Heart right ventricle (tissue), 16 donors: ENCODE measurements around the gene TXNDC11. TPM values are rescaled to one million over a fixed set of nuclear protein-coding genes. Genes with fewer than 3 reads are reported as not detected.

Experiments
- ATAC-seq, 8 donors: fragments of 200-7000 bp; cut with Tn5 transposase; one replicate each; pipeline ENCODE4 v1.9.1; 2020; ENCODE audit warnings: mild to moderate bottlenecking in 8 of 8, moderate library complexity in 8 of 8, moderate number of reproducible peaks in 1 of 8
- DNase-seq, 2 donors: peaks; one replicate each; pipeline ENCODE4 v3.0.0-alpha.2; 2020
- H3K27ac ChIP-seq, 10 donors: fragments of 200-600 bp; sonication (generic) in 2 of 10; one replicate each; pipeline versions ENCODE4 v1.5.0 to v1.8.0; 2020 to 2022; ENCODE audit warnings: mild to moderate bottlenecking in 3 of 10
- H3K27me3 ChIP-seq, 7 donors: fragments of 200-600 bp; one replicate each; pipeline ENCODE4 v1.8.0; 2021 to 2022; ENCODE audit warnings: mild to moderate bottlenecking in 2 of 7
- H3K36me3 ChIP-seq, 9 donors: fragments of 200-600 bp; sonication (generic) in 1 of 9; one replicate each; pipeline versions ENCODE4 v1.5.0 to v1.8.0; 2020 to 2022; ENCODE audit warnings: mild to moderate bottlenecking in 2 of 9
- H3K4me1 ChIP-seq, 9 donors: fragments of 200-600 bp; sonication (generic) in 1 of 9; one replicate each; pipeline versions ENCODE4 v1.5.0 to v1.8.0; 2020 to 2022; ENCODE audit warnings: mild to moderate bottlenecking in 4 of 9
- H3K4me3 ChIP-seq, 10 donors: fragments of 200-600 bp; sonication (generic) in 2 of 10; one replicate each; pipeline versions ENCODE4 v1.5.0 to v1.8.0; 2020 to 2022; ENCODE audit warnings: mild to moderate bottlenecking in 7 of 10, moderate library complexity in 2 of 10
- H3K9me3 ChIP-seq, 11 donors: fragments of 200-600 bp in 10 of 11; sonication (generic) in 2 of 11; one replicate each; pipeline versions ENCODE4 v1.5.0 to v1.8.0; 2013 to 2022; ENCODE audit warnings: mild to moderate bottlenecking in 2 of 11, control low read depth in 1 of 11, moderate library complexity in 1 of 11
- WGBS, 2 donors: extraction: QIAGEN DNeasy Blood & Tissue Kit; methylation state at CpG; one replicate each; pipeline ENCODE4 v1.1.7; 2013; ENCODE audit warnings: inconsistent platforms in 1 of 2; 5-methylcytosine and 5-hydroxymethylcytosine counted together
- intact Hi-C, 10 donors: fragments of 100-400 bp; cut with DNase I; formaldehyde crosslinking; loops; one replicate each; pipeline versions ENCODE4 v1.11.1 to v1.14.2; 2022
- polyA plus RNA-seq, 2 donors: library from polyadenylated mRNA; stranded (reverse); fragments of 200-250 nt; gene quantifications; one replicate each; pipeline ENCODE4 v1.2.3, GENCODE V29; 2013
- total RNA-seq, 10 donors: library from RNA; stranded (reverse); fragmentation: NEBNext Ultra II Directional in 3 of 10; extraction: Animal tissue kit (Norgen Biotek cat#: 25700) in 3 of 10; gene quantifications; one replicate each; pipeline versions ENCODE4 v1.2.1 to v1.2.4, GENCODE V29; 2021 to 2023
- TF ChIP-seq, protein P1 (sequence below), 9 donors: fragments of 200-600 bp; sonication (generic) in 2 of 9; IDR thresholded peaks; one replicate each; pipeline versions ENCODE4 v1.5.0 to v1.8.0; 2021 to 2022; ENCODE audit warnings: antibody characterized with exemption in 9 of 9, mild to moderate bottlenecking in 5 of 9, moderate library complexity in 1 of 9
- donor health status: Arrhythmogenic right ventricular cardiomyopathy.
- donor health status: ischemic (EF 13 %, LVEDD 7.1; RV severe dilation, severe dysfunction).
- donor health status: healthy with polysubstance abuse.
- donor health status: DM: no; HTN: yes; CAD: no.
- donor health status: DM: no; HTN: no; CAD: no.
- donor health status: ischemic (EF 25% LVEDD 6.9; RV normal size, moderate dysfunction).
- donor health status: ischemic (EF 25% LVEDD 5.7; RV mildly dilated, moderate dysfunction).
- donor health status: healthy.
- donor health status: DM: yes; HTN: yes; CAD: no.
- donor health status: Ischemic cardiomyopathy.
- donor health status: ischemic (EF 35%, LVEDD 5.7; RV mildly dilated, moderate dysfunction).
- donor health status: nonischemic (EF 11% LVEDD 7.7; RV severe dilation, severe dysfunction).
- donor health status: DM: yes; HTN: yes; CAD: no.
- donor health status: PGD.
- donor health status: ischemic (EF 29% LVEDD 5.4; RV normal size, mild dysfunction).
- donor health status: nonischemic (EF 23%, LVEDD 6.1; RV moderate dilation, normal function).

TXNDC11 gene
- total and polyA plus RNA-seq, 12 donors: 16.8 to 46.7 (median 25.1) TPM

DNA sequence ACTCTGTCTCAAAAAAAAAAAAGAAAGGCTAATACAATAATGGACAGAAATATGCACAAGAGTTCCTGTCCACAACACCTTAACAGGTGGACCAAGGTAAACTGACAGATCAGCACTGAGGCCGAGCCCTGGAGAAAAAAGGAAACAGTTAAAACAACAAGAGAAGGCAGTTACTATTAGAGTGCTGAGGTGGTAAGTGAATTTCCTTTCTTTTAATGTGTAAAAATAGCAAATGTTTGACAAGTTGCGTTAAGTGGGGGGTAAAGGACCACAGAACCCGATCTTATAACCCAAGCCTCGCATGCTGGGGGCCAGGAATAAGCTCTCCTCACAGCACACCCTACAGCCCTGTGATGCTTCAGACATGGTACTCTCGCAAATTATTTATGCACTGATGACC lies 24.8 kb downstream of the TXNDC11 start:
- Histone ChIP-seq H3K27ac (no peak overlapping the region), H3K9me3 (no peaks in the 10 kb centered on the region), H3K27me3 (no peaks in the 10 kb centered on the region), H3K4me1 (peaks cover 0 to 22% (median 0%) of the 10 kb centered on the region in 9 donors), H3K4me3 (no peak overlapping the region), H3K36me3 (peaks cover 0 to 98% (median 23%) of the 10 kb centered on the region in 9 donors)
- ATAC-seq: no peak
- TF ChIP-seq, protein P1, sequence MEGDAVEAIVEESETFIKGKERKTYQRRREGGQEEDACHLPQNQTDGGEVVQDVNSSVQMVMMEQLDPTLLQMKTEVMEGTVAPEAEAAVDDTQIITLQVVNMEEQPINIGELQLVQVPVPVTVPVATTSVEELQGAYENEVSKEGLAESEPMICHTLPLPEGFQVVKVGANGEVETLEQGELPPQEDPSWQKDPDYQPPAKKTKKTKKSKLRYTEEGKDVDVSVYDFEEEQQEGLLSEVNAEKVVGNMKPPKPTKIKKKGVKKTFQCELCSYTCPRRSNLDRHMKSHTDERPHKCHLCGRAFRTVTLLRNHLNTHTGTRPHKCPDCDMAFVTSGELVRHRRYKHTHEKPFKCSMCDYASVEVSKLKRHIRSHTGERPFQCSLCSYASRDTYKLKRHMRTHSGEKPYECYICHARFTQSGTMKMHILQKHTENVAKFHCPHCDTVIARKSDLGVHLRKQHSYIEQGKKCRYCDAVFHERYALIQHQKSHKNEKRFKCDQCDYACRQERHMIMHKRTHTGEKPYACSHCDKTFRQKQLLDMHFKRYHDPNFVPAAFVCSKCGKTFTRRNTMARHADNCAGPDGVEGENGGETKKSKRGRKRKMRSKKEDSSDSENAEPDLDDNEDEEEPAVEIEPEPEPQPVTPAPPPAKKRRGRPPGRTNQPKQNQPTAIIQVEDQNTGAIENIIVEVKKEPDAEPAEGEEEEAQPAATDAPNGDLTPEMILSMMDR (IDR thresholded peaks at IDR 0.05): no peak
- WGBS, 2 donors: 69 to 83% methylated on average over 5 of the region's 5 CpGs
- DNase-seq: no peak
- intact Hi-C loops: loop anchor here in 8 of 10 donors (5.0 to 10.0 kb wide), 7 partner anchors 53 to 753 kb away; partner anchors contain the start of gene SNN (in 1 of the 8)

DNA sequence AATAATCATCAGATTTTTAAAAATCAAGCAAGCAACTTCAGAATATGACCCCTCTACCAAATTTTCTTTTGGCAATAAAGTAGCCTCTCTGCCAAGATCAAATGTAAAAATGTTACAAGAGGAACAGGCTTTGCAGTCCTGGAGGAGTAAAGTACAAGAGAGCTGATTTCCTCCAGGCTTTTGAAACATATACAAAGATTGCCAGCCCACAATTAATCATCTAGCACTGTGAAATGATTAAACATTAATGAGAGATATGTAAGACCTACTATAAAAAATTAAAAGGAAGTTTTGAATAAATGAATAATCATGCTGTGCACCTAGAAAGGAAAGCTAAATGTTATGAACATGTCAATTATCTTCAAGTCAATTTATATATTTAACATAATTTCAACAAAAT lies 26.3 kb downstream of the TXNDC11 start:
- H3K9me3 ChIP-seq: no peaks in the 10 kb centered on the region
- intact Hi-C loops: loop anchor here in 8 of 10 donors (5.0 to 10.0 kb wide), 7 partner anchors 52 to 752 kb away; partner anchors contain the start of gene SNN (in 1 of the 8)
- no peaks in the 10 kb centered on the region for H3K27me3 ChIP-seq
- ATAC-seq (no peak), DNase-seq (no peak)
- H3K36me3 ChIP-seq: peaks cover 0 to 95% (median 22%) of the 10 kb centered on the region in 9 donors
- peaks cover 0 to 28% (median 2%) of the 10 kb centered on the region in 9 donors for H3K4me1 ChIP-seq
- no peak overlapping the region for H3K4me3 ChIP-seq
- TF ChIP-seq, protein P1 (IDR thresholded peaks at IDR 0.05): no peak
- peak overlapping the region in 1 of 10 donors; percentile 44 for H3K27ac ChIP-seq

DNA sequence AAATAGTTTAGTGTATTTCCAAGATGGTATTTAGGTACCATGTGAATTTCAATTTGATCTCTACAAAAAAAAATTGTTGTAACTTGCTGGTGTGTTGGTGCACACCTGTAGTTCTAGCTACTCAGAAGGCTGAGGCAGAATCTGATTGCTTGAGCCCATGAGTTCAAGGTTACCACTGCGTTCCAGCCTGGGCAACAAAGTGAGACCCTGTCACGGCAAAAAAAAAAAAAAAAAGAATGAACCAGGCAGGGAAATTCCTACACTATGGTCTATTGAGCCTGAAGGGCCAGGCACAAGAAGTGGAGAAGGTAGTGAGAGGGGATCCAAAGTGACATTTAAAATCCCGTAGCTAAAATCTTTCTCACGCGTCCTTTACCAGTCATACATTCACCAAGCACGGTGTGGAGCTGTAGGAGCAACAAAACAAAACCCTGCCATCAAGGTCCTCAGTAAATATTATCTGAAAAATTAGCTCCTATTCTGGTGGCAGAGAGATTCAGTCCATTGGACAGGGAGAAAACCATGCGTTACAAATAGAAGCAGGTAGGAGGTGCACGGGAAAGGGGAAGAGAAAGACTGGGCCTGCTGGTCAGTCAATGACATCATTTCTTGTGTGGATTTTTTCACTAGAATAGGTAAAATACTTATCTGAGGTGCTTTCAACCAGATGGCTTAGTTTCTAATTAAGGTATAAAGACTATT lies 27.3 kb downstream of the TXNDC11 start:
- TF ChIP-seq, protein P1 (IDR thresholded peaks at IDR 0.05): no peak
- Histone ChIP-seq H3K36me3 (peaks cover 0 to 95% (median 18%) of the 10 kb centered on the region in 9 donors), H3K4me1 (peaks cover 0 to 28% (median 3%) of the 10 kb centered on the region in 9 donors), H3K4me3 (no peak overlapping the region), H3K27me3 (no peaks in the 10 kb centered on the region), H3K27ac (no peak overlapping the region), H3K9me3 (no peaks in the 10 kb centered on the region)
- intact Hi-C loops: loop anchor here in 8 of 10 donors (2.0 to 10.0 kb wide), 9 partner anchors 51 to 751 kb away; partner anchors contain the start of gene SNN (in 1 of the 8)
- no peak for ATAC-seq
- DNase-seq: no peak
- WGBS, 2 donors: 89 to 91% methylated on average over 8 of the region's 8 CpGs

DNA sequence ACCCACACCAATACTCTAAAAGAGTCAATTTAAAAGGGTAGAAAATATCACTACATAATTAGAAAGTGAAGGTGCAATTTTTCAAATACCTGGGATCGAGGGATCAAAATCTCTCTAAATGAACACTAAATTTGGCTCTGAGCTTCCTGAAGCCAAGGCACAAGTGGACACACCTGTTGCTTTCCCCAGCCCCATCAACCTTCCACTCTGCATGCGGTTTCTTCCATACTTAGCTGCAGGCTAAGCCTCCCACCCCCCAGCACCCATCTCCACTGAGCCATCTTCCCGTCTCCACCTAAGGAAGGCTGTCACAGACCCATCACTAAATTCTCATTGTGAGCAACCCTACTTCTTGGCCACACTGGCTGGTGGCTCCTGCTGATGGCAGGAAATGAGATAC lies 30.5 kb downstream of the TXNDC11 start:
- no peak for ATAC-seq
- 95 to 98% methylated on average over 3 of the region's 3 CpGs for WGBS, 2 donors
- no peaks in the 10 kb centered on the region for H3K27me3 ChIP-seq
- H3K9me3 ChIP-seq: no peaks in the 10 kb centered on the region
- H3K27ac ChIP-seq: no peak overlapping the region
- H3K4me3 ChIP-seq: no peak overlapping the region
- DNase-seq: no peak
- H3K4me1 ChIP-seq: peaks cover 0 to 34% (median 8%) of the 10 kb centered on the region in 9 donors
- intact Hi-C loops: loop anchor here (2.0 to 10.0 kb wide), 12 partner anchors 47 to 747 kb away; partner anchors contain the start of gene SNN (in 1 of the 10)
- H3K36me3 ChIP-seq: peaks cover 0 to 89% (median 20%) of the 10 kb centered on the region in 9 donors
- TF ChIP-seq, protein P1 (IDR thresholded peaks at IDR 0.05): no peak
